Subcutaneous adipose tissue (tissue), 4 donors: ENCODE data around the gene CADM2. TPM values are rescaled to one million over a fixed set of nuclear protein-coding genes. Genes with fewer than 3 reads are reported as not detected.

Experiments
- total RNA-seq, 4 donors: library from RNA; depleted of rRNA; stranded (reverse); fragments of >200 nt; gene quantifications; one replicate each; pipeline ENCODE4 v1.1.0, GENCODE V29; 2016
- TF ChIP-seq, protein P1 (sequence below): fragments of 450-650 bp; IDR thresholded peaks from one replicate; pipeline ENCODE4 v1.5.1; 2016; ENCODE audit warnings: low read depth, mild to moderate bottlenecking, control low read depth, antibody characterized with exemption, moderate library complexity

CADM2 gene
- total RNA-seq, 4 donors from 2014 or later, result 1.0 to 19.8 (median 4.4) TPM

- TF ChIP-seq, protein P1, sequence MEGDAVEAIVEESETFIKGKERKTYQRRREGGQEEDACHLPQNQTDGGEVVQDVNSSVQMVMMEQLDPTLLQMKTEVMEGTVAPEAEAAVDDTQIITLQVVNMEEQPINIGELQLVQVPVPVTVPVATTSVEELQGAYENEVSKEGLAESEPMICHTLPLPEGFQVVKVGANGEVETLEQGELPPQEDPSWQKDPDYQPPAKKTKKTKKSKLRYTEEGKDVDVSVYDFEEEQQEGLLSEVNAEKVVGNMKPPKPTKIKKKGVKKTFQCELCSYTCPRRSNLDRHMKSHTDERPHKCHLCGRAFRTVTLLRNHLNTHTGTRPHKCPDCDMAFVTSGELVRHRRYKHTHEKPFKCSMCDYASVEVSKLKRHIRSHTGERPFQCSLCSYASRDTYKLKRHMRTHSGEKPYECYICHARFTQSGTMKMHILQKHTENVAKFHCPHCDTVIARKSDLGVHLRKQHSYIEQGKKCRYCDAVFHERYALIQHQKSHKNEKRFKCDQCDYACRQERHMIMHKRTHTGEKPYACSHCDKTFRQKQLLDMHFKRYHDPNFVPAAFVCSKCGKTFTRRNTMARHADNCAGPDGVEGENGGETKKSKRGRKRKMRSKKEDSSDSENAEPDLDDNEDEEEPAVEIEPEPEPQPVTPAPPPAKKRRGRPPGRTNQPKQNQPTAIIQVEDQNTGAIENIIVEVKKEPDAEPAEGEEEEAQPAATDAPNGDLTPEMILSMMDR, result no peak
Observed at GRCh38 chr3:84961011-84961410, 2.2 kb downstream of the CADM2 start.

DNA sequence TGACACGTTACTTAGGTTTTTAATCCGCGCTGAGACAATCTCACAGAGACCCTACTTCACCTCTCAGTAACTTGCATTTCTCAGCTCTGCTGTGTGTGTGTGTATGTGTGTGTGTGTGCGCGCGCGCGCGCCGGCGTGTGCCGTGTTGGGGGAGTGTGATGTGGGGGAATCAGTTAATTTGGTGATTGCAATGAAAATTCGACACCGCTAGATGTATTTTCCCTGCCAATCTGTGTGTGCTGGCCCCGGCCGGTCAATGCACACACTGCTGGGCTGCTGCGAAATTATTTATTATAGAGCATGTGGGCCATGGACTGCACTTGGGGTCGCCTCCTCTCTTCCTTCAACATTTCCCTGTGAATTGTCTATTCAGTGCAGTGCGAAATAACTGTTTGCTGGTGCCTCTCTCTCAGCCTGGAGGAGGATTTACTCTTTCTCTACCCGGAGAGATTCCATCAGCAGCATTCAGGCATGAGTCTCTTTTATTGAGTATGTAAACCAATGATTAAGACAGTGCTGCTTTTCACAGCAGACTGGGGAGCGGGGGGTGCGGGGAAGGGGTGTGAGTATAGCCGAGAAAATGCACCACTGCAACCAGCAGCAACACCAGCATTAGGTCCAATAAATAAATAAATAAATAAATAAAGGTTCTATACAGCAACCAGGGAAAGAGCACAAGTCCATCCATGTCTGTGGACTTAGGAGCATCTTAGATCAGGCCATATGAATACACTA lies 2.9 kb downstream of the CADM2 start:
- TF ChIP-seq, protein P1, result no peak

- TF ChIP-seq, protein P1, result no peak
Observed at GRCh38 chr3:84962415-84962814, 3.6 kb downstream of the CADM2 start.

DNA sequence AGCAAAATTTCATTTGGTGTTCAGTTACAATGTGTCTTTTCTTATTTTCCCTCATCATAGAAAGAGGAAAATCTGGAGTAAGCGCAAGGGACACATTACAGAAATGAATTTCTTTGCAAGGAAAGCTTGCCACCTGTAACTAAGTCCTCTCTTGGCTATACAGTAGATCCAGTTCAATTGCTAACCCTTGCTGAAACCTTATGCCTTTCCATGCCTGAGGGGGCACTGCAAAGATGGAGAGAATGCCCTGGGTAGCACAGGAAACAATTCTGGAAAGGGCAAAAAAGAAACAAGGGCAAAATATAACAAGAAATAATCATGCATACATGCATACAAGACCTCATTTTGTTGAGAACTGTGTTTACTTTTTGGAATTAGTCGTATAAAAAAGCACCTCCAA lies 4.3 kb downstream of the CADM2 start:
- TF ChIP-seq, protein P1, result no peak

DNA sequence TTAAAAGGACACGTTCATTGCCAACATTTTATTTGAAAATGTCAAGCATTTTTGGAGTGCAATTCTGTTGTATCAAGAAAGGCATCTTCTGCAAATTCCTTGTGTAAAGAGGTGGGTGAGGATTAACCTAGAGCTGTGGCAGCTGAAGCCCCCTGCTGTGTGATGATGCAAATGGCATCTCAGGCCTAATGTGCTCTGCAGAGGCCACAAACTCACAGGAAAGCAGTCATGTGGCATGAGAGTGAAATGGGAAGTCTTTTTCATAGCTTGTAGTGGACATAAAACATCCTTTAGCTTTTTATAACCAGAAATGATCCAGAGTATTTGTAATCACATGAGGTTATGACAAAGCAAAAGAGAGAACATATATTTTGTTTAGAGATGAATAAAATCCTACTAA lies 6.4 kb downstream of the CADM2 start:
- TF ChIP-seq, protein P1, result no peak

DNA sequence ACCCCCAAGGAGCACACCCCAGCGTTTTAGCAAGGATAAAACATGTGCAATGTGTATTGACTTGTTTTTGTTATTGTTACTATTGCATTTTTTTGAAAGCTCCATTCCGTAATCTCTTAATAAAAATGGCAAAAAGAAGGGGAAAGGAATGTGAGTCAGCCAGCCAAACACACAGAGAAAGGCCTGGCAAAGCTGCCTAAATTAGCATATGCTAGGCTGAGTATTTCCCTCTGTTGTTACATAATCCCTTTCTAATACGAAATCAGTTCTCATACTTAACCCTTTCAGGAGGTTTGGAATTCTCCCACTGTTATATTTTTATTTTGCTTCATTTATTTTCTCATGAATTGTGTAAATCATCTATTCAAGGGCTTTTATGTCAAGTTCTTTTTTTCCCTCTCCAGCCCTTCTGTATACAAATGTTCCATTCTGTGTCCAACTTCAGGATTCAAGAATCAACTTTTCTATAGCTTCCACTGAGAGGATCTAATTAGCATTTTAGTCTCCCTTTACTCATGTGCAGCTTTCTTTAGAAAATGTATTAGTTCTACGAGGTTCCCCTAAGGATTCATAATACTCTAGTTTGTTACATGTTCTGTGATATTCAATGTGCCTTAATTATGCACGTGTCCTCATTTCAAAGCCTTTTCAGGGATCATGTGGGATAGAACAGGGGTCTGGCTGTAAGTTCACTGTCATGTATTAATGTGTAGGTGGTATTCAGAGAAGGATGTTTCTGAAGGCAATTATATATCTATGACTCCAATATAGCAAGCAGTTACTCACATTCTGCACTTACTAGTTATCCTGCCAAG lies 9.2 kb downstream of the CADM2 start:
- TF ChIP-seq, protein P1, result no peak

- TF ChIP-seq, protein P1, result no peak
Observed at GRCh38 chr3:84968701-84969235, 10.0 kb downstream of the CADM2 start.
